Stimulated activated CD4-positive, alpha-beta T cell treated with anti-CD3 and anti-CD28 coated beads, TNF-alpha, amount 100 ng/mL, for 24 hours (primary cell): ENCODE data around the gene ODR4.
"Not testable (repeated sequence)": the region's sequence is repeated elsewhere in the genome, so short reads cannot be mapped to it uniquely, and the experiment has no call there.

Experiments used
- DNase-seq, 3 experiments: peaks; one replicate each; pipeline ENCODE4 v3.0.0-alpha.2; 2020; ENCODE audit warnings: low read depth in 3 of 3

ODR4 gene

DNA sequence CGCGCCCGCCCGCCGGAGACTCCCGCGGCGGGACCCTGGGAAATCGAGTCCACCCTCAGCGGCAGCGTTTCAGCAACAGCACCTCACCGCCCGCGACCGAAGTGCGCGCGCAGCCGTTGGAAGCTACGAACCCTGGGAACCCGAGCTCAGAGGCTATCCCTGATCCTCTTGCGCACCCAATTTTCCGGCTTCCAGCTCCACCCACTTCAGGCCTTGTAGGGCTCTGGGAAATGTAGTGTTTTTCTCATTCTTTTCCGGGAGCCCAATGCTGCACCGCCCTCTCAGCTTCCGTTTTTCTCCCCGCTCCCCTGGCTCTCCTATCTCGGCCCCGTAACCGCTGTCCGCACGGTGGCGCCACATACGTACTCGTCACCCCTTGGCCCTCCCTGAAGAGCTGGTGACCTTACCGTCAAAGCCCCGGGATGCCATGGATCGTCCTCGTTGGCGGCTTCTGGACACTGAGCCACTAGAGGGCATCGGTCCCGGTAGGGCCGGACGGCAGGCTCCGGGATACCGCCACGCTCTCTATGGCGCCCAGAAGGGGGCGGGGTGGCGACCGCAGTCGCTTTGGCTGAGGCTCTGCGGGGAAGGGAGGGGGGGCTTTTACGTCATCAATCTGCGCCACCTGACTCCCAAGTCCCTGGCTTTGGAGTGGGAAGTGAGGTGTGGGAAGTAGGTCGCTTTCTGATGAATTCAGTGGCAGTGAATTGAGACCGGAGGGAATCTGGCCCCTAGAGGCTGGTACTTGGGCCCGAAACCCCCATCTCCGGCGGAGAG lies at the start of gene ODR4, which contains the start of gene TPR:
Gene ODR4 (plus strand): TSS at position 687 of the 777 bp plus-strand sequence. CDS start 3,948 bp downstream, outside the sequence.
Gene TPR (minus strand): TSS at position 102 of the 777 bp plus-strand sequence. CDS start 225 bp downstream, outside the sequence.
- peak; percentile 90 to 94 (median 93) for DNase-seq

DNA sequence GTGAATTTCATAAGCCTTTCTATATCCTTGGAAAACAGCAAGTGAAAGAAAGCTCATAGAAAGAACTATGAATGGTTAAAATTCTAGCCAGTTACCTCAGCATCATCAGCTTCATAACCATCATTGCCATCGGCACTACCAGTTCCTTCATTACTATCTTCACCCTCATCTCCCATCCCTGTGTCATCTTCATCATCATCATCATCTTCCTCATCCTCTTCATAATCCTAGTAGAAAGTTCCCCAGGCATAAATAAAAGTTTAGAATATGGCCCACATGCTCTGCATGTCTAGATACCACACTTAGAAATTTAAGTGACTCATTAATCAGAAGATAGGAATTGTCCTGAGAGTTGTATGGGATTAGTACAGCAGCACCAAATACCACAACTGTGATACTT lies 49.6 kb upstream of the ODR4 start:
- DNase-seq: no peak

- no peak for DNase-seq
Measured at GRCh38 chr1:186327331-186327730, 48.3 kb upstream of the ODR4 start.

- no peak for DNase-seq
Measured at GRCh38 chr1:186330758-186331157, 44.9 kb upstream of the ODR4 start.

DNA sequence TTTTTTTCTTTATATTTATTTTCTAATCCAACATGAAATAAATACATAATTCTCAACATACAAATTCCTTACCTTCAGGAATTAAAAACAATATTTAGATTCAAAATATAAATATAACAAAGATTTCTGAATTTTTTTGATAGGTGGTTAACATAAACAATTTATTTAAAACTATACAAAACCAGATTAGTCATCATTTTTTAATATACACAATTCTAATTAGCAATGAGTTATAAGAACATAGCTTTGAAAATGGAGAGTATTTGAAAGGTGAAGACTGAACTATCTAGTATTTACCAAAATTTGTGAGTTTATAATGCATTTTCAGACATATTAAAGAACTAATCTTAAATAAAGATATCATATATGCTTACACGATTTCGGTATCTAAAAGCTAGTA lies 38.1 kb upstream of the ODR4 start:
- no peak for DNase-seq

DNA sequence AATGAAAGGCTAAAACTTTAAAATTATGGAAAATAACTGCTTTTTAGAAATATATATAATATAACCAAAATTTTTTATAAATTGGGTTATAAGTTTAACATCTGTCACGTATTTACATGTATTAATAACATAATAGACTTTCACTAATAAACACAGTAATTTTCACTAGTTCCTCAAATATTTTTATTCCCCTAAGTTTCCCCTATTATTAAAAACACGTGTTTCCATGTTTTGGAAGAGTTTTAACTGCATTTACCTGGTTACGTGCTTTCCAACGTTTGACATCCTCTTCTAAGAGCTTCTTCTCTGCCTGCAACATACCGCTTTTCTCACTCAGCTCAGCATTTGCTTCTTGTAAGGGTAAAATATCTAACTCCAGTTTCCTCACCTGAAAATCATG lies 34.9 kb upstream of the ODR4 start:
- DNase-seq: no peak

- DNase-seq: not testable (repeated sequence)
Measured at GRCh38 chr1:186347837-186348691, 27.6 kb upstream of the ODR4 start.

- peak in 2 of 3 experiments; percentile 5 to 12 for DNase-seq
Measured at GRCh38 chr1:186374303-186375151, 1.1 kb upstream of the ODR4 start.

GRCh38 chr1:186375929-186376319 lies 286 bp downstream of the ODR4 start:
- no peak for DNase-seq

DNA sequence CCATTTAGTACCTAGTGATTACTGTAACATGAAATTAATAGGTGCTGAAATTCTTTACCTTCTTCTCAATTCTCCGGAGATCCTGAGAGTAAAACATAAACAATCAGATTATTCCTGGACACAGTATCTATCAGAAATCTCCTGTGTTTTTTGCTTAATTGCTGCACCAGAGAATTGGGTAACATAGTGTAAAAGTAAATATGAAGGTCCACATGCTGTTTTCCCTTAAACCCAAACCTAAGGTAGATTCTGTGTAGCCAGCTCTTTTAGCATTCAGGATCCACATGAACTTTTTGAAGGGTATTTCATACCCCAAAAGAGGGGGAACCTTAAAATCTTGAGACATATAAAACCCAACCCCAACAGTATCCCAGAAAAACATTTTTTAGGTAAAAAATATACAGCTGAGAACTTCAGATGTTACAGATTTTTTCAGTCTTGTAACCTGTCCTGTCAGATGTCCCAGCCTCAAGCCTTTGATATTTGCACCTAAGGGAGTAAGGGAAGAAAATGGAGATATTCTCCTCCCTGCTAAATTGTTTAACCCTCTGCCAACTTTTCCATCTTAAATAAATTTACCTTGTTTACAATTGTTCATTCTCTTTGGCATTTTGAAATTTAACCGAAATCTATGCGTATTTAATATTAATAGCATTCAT lies 11.2 kb downstream of the ODR4 start:
- DNase-seq: no peak

DNA sequence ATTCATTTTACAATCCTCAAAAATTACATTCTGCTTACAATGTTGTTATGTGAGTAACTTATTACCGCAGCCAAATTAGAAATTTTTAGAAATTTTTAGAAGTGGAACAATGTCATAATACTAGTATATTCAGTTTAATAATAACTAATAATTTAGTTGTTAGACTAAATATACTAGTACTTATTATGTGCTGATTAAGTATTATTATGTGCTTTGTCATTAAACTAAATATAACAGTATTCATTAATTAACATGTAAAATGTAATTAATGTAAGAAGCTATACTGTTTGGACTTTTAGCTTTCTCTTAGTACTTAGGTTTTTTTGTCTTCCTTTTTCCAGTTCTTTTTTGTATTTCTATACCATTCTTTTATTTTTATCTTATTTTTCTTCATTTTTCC lies 15.3 kb downstream of the ODR4 start:
- DNase-seq: no peak

GRCh38 chr1:186391841-186392240 lies 16.2 kb downstream of the ODR4 start:
- DNase-seq: no peak

DNA sequence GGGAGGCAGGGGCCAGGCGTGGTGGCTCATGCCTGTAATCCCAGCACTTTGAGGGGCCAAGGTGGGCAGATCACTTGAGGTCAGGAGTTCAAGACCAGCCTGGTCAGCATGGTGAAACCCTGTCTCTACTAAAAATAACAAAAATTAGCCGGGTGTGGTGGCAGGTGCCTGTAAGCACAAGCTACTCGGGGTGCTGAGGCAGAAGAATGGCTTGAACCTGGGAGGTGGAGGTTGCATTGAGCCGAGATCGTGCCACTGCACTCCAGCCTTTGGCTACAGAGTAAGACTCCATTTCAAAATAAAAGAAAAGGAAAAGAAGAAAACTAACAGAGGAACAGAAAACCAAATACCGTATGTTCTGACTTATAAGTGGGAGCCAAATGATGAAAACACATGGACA lies 17.1 kb downstream of the ODR4 start:
- DNase-seq: not testable (repeated sequence)

DNA sequence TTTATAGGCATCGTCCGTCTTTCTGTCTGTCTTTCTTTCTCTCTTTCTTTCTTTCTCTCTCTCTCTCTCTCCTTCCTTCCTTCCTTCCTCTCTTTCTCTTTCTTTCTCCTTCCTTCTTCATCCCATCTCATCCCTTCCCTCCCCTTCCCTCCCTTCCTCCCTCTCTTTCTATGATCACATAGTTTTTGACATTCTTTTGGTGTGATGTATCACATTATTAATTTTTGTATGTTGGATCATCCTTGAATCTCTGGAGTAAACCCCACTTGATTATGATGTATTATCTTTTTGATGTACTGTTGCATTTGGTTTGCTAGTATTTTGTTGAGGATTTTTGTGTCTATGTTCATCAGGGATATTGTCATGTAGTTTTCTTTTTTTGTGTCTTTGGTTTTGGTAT lies 25.8 kb downstream of the ODR4 start:
- DNase-seq: not testable (repeated sequence)

GRCh38 chr1:186403632-186404031 lies 28.0 kb downstream of the ODR4 start:
- DNase-seq: no peak

GRCh38 chr1:186404454-186405051 lies 28.9 kb downstream of the ODR4 start:
- no peak for DNase-seq

DNA sequence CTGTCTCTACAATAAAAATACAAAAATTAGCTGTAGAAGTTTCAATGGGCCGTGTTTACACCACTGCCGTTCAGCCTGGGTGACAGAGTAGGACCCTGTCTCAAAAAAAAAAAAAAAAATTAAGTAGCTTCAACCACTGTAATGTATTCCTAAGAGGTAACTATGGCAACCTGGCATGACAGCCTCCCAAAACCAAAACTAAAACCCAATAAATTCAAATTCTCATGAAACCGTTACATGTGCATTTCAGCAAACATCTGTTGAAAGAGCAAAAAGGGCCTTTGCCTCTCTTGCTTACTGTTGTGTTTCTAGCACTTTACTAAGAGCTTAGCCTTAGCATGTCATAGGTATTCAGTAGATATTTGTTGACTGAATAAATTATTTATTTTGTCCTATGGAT lies 33.5 kb downstream of the ODR4 start:
- no peak for DNase-seq

- DNase-seq: no peak
Measured at GRCh38 chr1:186413319-186413718, 37.7 kb downstream of the ODR4 start.

DNA sequence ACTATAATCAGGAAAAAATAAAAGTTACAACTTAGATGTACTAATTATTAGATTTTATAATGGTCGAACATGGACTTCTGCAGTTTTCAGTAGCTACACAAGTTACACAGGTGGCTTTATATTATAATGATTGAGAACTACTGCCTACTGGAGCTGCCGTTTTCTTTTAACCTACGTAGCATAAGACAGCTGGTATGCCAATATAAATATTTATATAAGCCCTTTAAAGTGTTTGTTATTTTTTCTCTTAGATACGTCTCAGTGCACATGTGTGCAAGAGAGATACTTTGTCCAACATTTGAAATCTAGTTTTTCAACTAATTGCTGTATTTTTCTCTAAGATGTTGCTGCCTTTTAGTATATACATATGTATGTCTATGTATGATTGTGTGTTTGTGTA lies 42.9 kb downstream of the ODR4 start:
- DNase-seq: no peak

GRCh38 chr1:186420311-186420710 lies 44.7 kb downstream of the ODR4 start:
- DNase-seq: no peak

DNA sequence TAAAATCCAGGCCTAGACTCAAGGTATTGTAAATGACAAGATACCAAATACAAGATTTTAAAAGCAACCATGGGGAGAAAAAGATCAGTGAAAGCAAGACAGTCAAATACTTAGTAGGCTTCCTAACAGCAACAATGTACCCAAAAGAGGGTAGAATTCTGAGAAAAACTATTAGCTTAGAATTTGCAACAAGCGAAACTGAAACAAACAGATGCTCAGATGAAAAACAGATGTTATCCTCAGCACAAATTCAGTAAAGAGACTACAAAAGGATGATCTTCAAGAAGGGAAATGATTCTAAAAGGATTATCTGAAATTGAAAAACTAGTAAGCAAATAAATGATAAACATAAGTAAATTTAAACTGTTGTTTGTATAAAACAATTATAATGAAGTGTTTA lies 45.3 kb downstream of the ODR4 start:
- no peak for DNase-seq
